Thyroid gland (tissue), 4 donors: ENCODE measurements around the gene SRSF3.

ENCODE experiments used
- CTCF ChIP-seq, 6 experiments: fragments of 200-600 bp in 3 of 6; fragments of 450-650 bp in 3 of 6; sonication (generic) in 3 of 6; IDR thresholded peaks; one replicate each; pipeline ENCODE4 v1.5.1; 2016 to 2019; ENCODE audit warnings: antibody characterized with exemption in 6 of 6, mild to moderate bottlenecking in 2 of 6, inconsistent platforms in 1 of 6, moderate library complexity in 1 of 6
- POLR2A ChIP-seq, 2 donors: fragments of 450-650 bp; IDR thresholded peaks; one replicate each; pipeline ENCODE4 v1.6.1; 2017; ENCODE audit warnings: antibody characterized with exemption in 2 of 2, mild to moderate bottlenecking in 2 of 2, moderate library complexity in 1 of 2

GRCh38 chr6:36629784-36630183 is 35.6 kb downstream of the SRSF3 start:
- no peak for TF ChIP-seq CTCF (IDR thresholded peaks at IDR 0.05)
- TF ChIP-seq POLR2A (IDR thresholded peaks at IDR 0.05) = no peak
